H1 (cell line): Measurements from ENCODE around the gene ABCC4. TPM values are rescaled to one million over a fixed set of nuclear protein-coding genes. Genes with fewer than 3 reads are reported as not detected.

Source experiments
- CTCF ChIP-seq, 3 experiments: IDR thresholded peaks; 1 replicate in 2 of 3; 2 replicates in 1 of 3; pipeline versions ENCODE4 v1.5.1 to v1.6.1; 2011; ENCODE audit warnings: low read length in 3 of 3, mild to moderate bottlenecking in 3 of 3, inconsistent platforms in 2 of 3, low read depth in 1 of 3, moderate library complexity in 1 of 3; ENCODE audit not compliant: insufficient read depth in 1 of 3; ENCODE audit errors: control extremely low read depth in 1 of 3
- JUN ChIP-seq: IDR thresholded peaks from 2 replicates; pipeline ENCODE4 v1.6.1; 2011; ENCODE audit warnings: low read depth, mild to moderate bottlenecking, improper control_type of control experiment, low read length
- JUND ChIP-seq: IDR thresholded peaks from 2 replicates; pipeline ENCODE4 v1.6.1; 2011; ENCODE audit warnings: mild to moderate bottlenecking, improper control_type of control experiment, low read length
- RFX5 ChIP-seq: IDR thresholded peaks from 2 replicates; pipeline ENCODE4 v1.6.1; 2011; ENCODE audit warnings: low read depth, low read length, improper control_type of control experiment, borderline replicate concordance
- ZNF274 ChIP-seq: IDR thresholded peaks from 2 replicates; pipeline ENCODE4 v1.7.0; 2012; ENCODE audit warnings: low read length, borderline replicate concordance; ENCODE audit errors: extremely low read depth
- polyA plus RNA-seq, 7 experiments: library from polyadenylated mRNA; depleted of rRNA in 3 of 7; stranded (reverse) in 5 of 7; unstranded in 2 of 7; fragments of >200 nt in 5 of 7; fragments of 200-250 nt in 2 of 7; gene quantifications; 1 replicate in 5 of 7; 2 replicates in 1 of 7; 4 replicates in 1 of 7; pipeline versions ENCODE4 v1.2.1 to v1.2.3, GENCODE V29; 2011 to 2013; ENCODE audit warnings: missing spikeins in 2 of 7, mixed read lengths in 2 of 7
- total RNA-seq: library from RNA; stranded (reverse); fragmentation: NEBNext Ultra II Directional; extraction: Animal tissue kit (Norgen Biotek cat#: 25700); gene quantifications from 2 replicates; pipeline ENCODE4 v1.2.1, GENCODE V29; 2021
- TF ChIP-seq, protein P1 (sequence below): IDR thresholded peaks from 2 replicates; pipeline ENCODE4 v1.6.1; 2012; ENCODE audit warnings: inconsistent platforms

The ABCC4 gene
- total and polyA plus RNA-seq, 2 of the 8 experiments (the other 6 are each of a cell fraction or from before 2014, with no cell fraction given), result 4.0 to 14.1 TPM

DNA sequence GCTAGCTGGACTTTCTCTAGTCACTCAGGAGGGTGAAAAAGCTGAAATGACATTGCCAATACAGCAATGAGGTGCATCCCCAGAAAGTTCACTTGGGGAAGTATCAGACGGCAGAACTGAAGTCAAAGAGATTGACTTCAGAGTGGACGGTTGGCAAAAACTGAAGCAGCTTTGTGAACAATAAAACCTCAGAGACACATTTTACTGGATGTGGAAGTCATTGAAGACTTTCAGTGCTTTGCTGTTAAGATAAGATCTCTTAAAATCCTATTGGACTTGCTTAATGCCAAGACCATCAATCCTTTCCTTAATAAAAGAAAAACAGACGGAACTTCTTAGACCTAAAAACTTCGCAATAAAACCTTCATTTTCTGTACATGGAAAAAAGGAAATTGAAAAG is 103.7 kb downstream of the ABCC4 start (continued):
- TF ChIP-seq, protein P1, sequence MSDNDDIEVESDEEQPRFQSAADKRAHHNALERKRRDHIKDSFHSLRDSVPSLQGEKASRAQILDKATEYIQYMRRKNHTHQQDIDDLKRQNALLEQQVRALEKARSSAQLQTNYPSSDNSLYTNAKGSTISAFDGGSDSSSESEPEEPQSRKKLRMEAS, result no peak
- TF ChIP-seq ZNF274, result no peak
- no peak for TF ChIP-seq CTCF (IDR thresholded peaks at IDR 0.05; ENCODE audit: control extremely low read depth in 1 of 3, insufficient read depth in 1 of 3, low read depth in 1 of 3, low read length in 3 of 3)
- no peak for TF ChIP-seq JUND
- TF ChIP-seq RFX5, result no peak
- no peak for TF ChIP-seq JUN
